Tibial nerve (tissue), 3 donors: Measurements from ENCODE around the gene MT1E.

ENCODE experiments used
- CTCF ChIP-seq, 5 experiments: fragments of 200-600 bp in 3 of 5; fragments of 450-650 bp in 2 of 5; sonication (generic) in 3 of 5; IDR thresholded peaks; one replicate each; pipeline ENCODE4 v1.5.1; 2016 to 2019; ENCODE audit warnings: antibody characterized with exemption in 5 of 5, mild to moderate bottlenecking in 3 of 5, moderate library complexity in 2 of 5
- POLR2A ChIP-seq, 2 donors: fragments of 450-650 bp; IDR thresholded peaks; one replicate each; pipeline ENCODE4 v1.6.1; 2017; ENCODE audit warnings: antibody characterized with exemption in 2 of 2, mild to moderate bottlenecking in 2 of 2, moderate library complexity in 2 of 2

DNA sequence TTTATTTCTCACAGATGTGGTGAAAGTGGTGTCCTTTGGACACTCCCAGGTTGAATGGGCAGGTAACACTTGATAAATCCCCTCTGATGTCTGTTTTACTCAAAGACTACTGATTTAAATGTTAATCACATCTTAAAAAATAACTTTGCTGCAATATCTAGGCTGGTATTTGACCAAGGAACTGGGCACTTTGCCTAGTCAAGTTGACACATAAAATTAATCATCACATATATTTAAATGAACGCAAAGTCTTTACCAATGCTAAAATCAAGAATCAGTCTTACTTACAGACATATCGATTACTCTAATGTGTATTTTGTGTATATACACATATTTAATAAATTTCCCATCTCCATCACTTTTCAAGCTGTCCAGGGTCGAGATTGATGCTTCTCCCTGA, 10.2 kb upstream of the MT1E start:
- no peak for TF ChIP-seq POLR2A (IDR thresholded peaks at IDR 0.05)
- no peak for TF ChIP-seq CTCF (IDR thresholded peaks at IDR 0.05)
